Hepatocyte (in vitro differentiated cells): ENCODE measurements around the gene TDRD5. TPM values are rescaled to one million over a fixed set of nuclear protein-coding genes. Genes with fewer than 3 reads are reported as not detected.

Experiments used
- DNase-seq: peaks from one replicate; pipeline ENCODE4 v3.0.0-alpha.2; 2016; ENCODE audit warnings: low spot score
- H2AFZ ChIP-seq: fragments of 200-600 bp; sonication (generic); 2 replicates; pipeline ENCODE4 v1.6.0; 2016; ENCODE audit warnings: antibody characterized with exemption, mild to moderate bottlenecking
- H3K27ac ChIP-seq: fragments of 200-600 bp; sonication (generic); 2 replicates; pipeline ENCODE4 v1.5.1; 2016; ENCODE audit warnings: mild to moderate bottlenecking
- H3K27me3 ChIP-seq: fragments of 200-600 bp; sonication (generic); 2 replicates; pipeline ENCODE4 v1.6.1; 2016
- H3K36me3 ChIP-seq: fragments of 200-600 bp; sonication (generic); replicated peaks from 2 replicates; pipeline ENCODE4 v1.5.1; 2016; ENCODE audit warnings: low read depth; ENCODE audit not compliant: insufficient read depth
- H3K4me1 ChIP-seq: fragments of 200-600 bp; sonication (generic); 2 replicates; pipeline ENCODE4 v1.5.1; 2016; ENCODE audit warnings: mild to moderate bottlenecking, moderate library complexity; ENCODE audit not compliant: insufficient read depth
- H3K4me2 ChIP-seq: fragments of 200-600 bp; sonication (generic); 2 replicates; pipeline ENCODE4 v1.6.0; 2016
- H3K4me3 ChIP-seq: fragments of 200-600 bp; sonication (generic); 2 replicates; pipeline ENCODE4 v1.5.1; 2016; ENCODE audit warnings: mild to moderate bottlenecking
- H3K79me2 ChIP-seq: fragments of 200-600 bp; sonication (generic); 2 replicates; pipeline ENCODE4 v1.6.0; 2017; ENCODE audit warnings: mild to moderate bottlenecking
- H3K9me2 ChIP-seq: fragments of 200-600 bp; sonication (generic); replicated peaks from 2 replicates; pipeline ENCODE4 v1.6.0; 2017; ENCODE audit warnings: mild to moderate bottlenecking; ENCODE audit not compliant: insufficient read depth
- H3K9me3 ChIP-seq: fragments of 200-600 bp; sonication (generic); 2 replicates; pipeline ENCODE4 v1.5.1; 2016; ENCODE audit warnings: low read depth, mild to moderate bottlenecking
- H4K20me1 ChIP-seq: fragments of 200-600 bp; sonication (generic); 2 replicates; pipeline ENCODE4 v1.6.0; 2016; ENCODE audit warnings: mild to moderate bottlenecking; ENCODE audit not compliant: insufficient read depth, poor library complexity, severe bottlenecking
- EZH2 ChIP-seq: fragments of 200-600 bp; sonication (generic); IDR thresholded peaks from 2 replicates; pipeline ENCODE4 v1.6.1; 2016; ENCODE audit warnings: antibody characterized with exemption, mild to moderate bottlenecking, borderline replicate concordance
- EZH2phosphoT487 ChIP-seq: fragments of 200-600 bp; sonication (generic); IDR thresholded peaks from one replicate; pipeline ENCODE4 v1.6.1; 2018; ENCODE audit warnings: antibody characterized with exemption, mild to moderate bottlenecking, low read depth, moderate library complexity; ENCODE audit not compliant: unreplicated experiment, severe bottlenecking
- WGBS: methylation state at CpG from one replicate; pipeline ENCODE4 v1.1.6; 2016; ENCODE audit warnings: low lambda C conversion rate; ENCODE audit errors: missing lambda C conversion rate; 5-methylcytosine and 5-hydroxymethylcytosine counted together
- polyA plus RNA-seq: library from polyadenylated mRNA; unstranded; fragments of >200 nt; fragmentation: Nextera tagmentation; extraction: Ambion mirVana; gene quantifications from 2 replicates; pipeline ENCODE4 v1.2.1, GENCODE V29; 2016
- small RNA-seq: library from RNA; depleted of rRNA; stranded (forward); fragments of <200 nt; gene quantifications from one replicate; pipeline ENCODE3, GENCODE V24; 2014
- total RNA-seq: library from RNA; depleted of rRNA; stranded (reverse); fragments of >200 nt; gene quantifications from 2 replicates; pipeline ENCODE4 v1.2.3, GENCODE V29; 2014
- TF ChIP-seq, protein P1 (sequence below): fragments of 200-600 bp; sonication (generic); IDR thresholded peaks from 2 replicates; pipeline ENCODE4 v1.5.1; 2016; ENCODE audit warnings: antibody characterized with exemption, mild to moderate bottlenecking; ENCODE audit not compliant: poor library complexity

TDRD5 gene
- total and polyA plus RNA-seq, 2 experiments from 2014 or later, result not detected

GRCh38 chr1:179729881-179730280 is 138.2 kb downstream of the TDRD5 start:
- no peaks in the 10 kb centered on the region for H3K9me3 ChIP-seq
- no peak overlapping the region for H2AFZ ChIP-seq
- no peak for TF ChIP-seq EZH2
- TF ChIP-seq, protein P1, sequence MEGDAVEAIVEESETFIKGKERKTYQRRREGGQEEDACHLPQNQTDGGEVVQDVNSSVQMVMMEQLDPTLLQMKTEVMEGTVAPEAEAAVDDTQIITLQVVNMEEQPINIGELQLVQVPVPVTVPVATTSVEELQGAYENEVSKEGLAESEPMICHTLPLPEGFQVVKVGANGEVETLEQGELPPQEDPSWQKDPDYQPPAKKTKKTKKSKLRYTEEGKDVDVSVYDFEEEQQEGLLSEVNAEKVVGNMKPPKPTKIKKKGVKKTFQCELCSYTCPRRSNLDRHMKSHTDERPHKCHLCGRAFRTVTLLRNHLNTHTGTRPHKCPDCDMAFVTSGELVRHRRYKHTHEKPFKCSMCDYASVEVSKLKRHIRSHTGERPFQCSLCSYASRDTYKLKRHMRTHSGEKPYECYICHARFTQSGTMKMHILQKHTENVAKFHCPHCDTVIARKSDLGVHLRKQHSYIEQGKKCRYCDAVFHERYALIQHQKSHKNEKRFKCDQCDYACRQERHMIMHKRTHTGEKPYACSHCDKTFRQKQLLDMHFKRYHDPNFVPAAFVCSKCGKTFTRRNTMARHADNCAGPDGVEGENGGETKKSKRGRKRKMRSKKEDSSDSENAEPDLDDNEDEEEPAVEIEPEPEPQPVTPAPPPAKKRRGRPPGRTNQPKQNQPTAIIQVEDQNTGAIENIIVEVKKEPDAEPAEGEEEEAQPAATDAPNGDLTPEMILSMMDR, result no peak
- no peak for TF ChIP-seq EZH2phosphoT487
- no peaks in the 10 kb centered on the region for H3K9me2 ChIP-seq
- DNase-seq, result no peak
- H3K79me2 ChIP-seq, result no peaks in the 10 kb centered on the region
- H3K4me1 ChIP-seq, result no peaks in the 10 kb centered on the region
- H3K4me3 ChIP-seq, result no peak overlapping the region
- no peak overlapping the region for H3K4me2 ChIP-seq
- H4K20me1 ChIP-seq, result no peaks in the 10 kb centered on the region
- no peaks in the 10 kb centered on the region for H3K36me3 ChIP-seq
- no peak overlapping the region for H3K27ac ChIP-seq
- H3K27me3 ChIP-seq, result peaks cover 30% of the 10 kb centered on the region
- WGBS, result 75% methylated on average over 4 of the region's 4 CpGs

DNA sequence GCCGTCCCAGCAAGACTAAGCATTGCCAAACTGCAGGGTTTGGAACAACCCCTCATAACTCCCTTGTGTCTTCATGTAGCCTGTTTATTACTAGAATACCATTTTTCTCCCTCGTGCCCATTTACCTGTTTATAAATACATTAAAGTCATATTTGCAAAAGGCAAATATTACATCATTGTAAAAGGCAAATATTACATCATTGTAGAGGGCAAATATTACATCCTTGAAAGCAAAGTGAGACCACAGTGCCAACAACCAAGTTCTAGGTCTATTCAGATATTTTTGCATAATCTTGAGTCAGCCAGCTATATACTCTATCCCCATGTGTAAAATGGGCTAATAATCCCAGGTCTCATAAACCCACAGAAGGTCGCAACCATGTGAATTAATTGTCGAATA is 140.0 kb downstream of the TDRD5 start:
- H2AFZ ChIP-seq, result no peak overlapping the region
- H3K4me2 ChIP-seq, result no peak overlapping the region
- H3K79me2 ChIP-seq, result no peaks in the 10 kb centered on the region
- DNase-seq, result no peak
- H4K20me1 ChIP-seq, result no peaks in the 10 kb centered on the region
- H3K27me3 ChIP-seq, result peaks cover 30% of the 10 kb centered on the region
- no peaks in the 10 kb centered on the region for H3K36me3 ChIP-seq
- H3K9me3 ChIP-seq, result no peaks in the 10 kb centered on the region
- H3K4me3 ChIP-seq, result no peak overlapping the region
- no peak overlapping the region for H3K27ac ChIP-seq
- no peaks in the 10 kb centered on the region for H3K4me1 ChIP-seq
- H3K9me2 ChIP-seq, result no peaks in the 10 kb centered on the region
- no peak for TF ChIP-seq EZH2
- TF ChIP-seq EZH2phosphoT487, result no peak
- TF ChIP-seq, protein P1, result no peak
- 84% methylated on average over 4 of the region's 4 CpGs for WGBS

Small RNA genes lying within 50 kb of the gene (small RNA-seq; reads per million reads assigned to genes)
- not detected for gene RNU5F-2P

Other genes with a start within 250 kb of the TDRD5 start
- 0.13 TPM in 1 of 2 replicates, not detected in the other for gene AXDND1, start 225.9 kb upstream of the TDRD5 start, total RNA-seq
- gene AXDND1, start 225.9 kb upstream of the TDRD5 start, polyA plus RNA-seq, result 0.27 and 0.90 TPM in 2 replicates
- not detected in 2 replicates for gene NPHS2, start 15.9 kb upstream of the TDRD5 start, total RNA-seq
- not detected in 2 replicates for gene NPHS2, start 15.9 kb upstream of the TDRD5 start, polyA plus RNA-seq
- gene FAM163A, start 151.5 kb downstream of the TDRD5 start, total RNA-seq, result 0.12 and 0.43 TPM in 2 replicates
- gene FAM163A, start 151.5 kb downstream of the TDRD5 start, polyA plus RNA-seq, result 0.87 and 2.2 TPM in 2 replicates